Hematopoietic multipotent progenitor cell treated with erythropoietin and hydrocortisone succinate and interleukin-3 and kit ligand, for 17 days (in vitro differentiated cells): Measurements from ENCODE around the gene CSTPP1.

Source experiments
- DNase-seq: peaks from one replicate; pipeline ENCODE4 v3.0.0-alpha.2; 2015; ENCODE audit warnings: low spot score

The CSTPP1 gene, protein sequence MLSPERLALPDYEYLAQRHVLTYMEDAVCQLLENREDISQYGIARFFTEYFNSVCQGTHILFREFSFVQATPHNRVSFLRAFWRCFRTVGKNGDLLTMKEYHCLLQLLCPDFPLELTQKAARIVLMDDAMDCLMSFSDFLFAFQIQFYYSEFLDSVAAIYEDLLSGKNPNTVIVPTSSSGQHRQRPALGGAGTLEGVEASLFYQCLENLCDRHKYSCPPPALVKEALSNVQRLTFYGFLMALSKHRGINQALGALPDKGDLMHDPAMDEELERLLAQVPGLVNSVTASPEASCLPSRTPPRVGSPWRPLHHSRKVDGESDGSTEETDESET

DNA sequence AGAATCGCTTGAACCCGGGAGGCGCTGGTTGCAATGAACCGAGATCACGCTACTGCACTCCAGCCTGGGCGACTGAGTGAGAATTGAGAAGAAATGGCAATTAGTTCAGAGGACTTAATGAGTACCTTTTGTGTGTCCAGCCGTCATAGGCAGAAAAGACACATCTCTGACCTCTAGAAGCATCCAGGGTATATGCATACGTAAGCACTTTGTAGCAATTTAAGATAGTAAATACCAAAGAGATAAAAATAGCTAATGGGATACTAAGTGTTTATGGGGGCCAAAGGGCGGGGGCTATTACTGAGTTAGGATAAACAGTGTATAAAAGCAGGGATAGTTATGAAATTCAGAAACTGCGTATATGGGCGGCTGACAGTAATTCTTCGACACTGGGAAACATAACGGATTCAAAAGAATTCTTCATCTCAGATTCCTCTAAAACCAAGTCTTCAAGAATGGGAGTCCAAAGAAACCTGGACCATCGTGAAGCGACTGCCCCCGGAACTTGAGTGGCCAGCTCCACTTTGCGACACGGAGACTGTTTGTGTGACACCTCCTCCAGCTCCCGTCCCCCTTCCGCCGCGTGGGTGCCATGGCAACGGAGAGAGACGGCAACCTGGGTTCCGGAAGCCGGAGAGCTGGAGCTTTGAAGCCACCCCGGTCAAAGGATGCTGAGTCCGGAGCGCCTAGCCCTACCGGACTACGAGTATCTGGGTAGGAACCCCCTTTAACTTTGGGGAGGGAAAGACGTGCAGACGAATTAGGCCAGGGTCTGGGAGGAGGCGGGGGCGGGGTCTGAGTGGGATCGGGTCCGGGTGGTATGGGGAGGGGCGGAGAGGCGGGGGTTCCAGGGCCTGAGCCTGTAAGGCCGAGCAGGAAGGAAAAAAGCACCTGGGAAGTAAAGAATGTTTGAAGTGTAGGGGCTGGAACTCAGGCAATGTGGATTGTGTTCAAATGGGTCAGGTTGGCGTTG lies at the start of gene CSTPP1:
Gene CSTPP1 (plus strand): TSS at position 624 of the 973 bp plus-strand sequence. CDS start 45 bp downstream, at position 669.
- peak; percentile 83 for DNase-seq

DNA sequence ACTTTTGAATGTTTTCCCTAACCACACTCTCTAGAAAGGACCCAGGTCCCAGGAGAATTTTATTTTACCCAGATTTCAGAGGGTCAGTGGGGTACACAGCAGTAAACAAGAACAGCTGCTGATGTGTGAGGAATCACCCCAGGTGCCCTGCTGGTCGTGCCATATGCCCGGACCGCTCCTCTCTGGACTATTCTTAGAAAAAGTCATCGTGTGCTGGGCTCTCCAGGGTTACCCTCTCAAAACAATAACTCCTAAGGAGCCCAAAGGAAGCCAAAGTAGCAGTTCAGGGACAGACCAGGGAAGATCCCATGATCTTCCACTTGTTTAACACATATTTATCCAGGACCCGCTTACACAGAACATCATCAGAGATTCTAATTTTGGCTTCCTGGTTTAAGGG lies 47.9 kb upstream of the CSTPP1 start:
- no peak for DNase-seq

DNA sequence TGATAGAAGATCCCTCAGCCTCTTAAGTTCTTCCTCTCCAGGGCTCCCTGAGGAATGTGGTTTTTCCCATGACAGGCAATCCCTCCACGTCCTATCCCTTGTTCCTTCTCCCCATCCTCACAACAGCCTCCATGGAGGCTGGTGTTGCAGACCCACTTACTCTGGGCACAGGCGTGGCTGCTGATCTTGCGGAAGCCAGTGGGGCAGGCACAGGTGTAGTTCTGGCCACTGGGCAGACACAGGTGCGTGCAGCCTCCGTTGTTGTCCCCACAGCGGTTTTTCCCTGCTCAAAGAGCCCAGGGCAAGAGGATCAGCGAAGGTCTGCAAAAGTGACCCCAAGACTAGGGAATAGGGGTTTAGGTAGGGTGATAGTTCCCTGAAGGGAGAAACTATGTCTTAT lies 47.3 kb upstream of the CSTPP1 start:
- no peak for DNase-seq

DNA sequence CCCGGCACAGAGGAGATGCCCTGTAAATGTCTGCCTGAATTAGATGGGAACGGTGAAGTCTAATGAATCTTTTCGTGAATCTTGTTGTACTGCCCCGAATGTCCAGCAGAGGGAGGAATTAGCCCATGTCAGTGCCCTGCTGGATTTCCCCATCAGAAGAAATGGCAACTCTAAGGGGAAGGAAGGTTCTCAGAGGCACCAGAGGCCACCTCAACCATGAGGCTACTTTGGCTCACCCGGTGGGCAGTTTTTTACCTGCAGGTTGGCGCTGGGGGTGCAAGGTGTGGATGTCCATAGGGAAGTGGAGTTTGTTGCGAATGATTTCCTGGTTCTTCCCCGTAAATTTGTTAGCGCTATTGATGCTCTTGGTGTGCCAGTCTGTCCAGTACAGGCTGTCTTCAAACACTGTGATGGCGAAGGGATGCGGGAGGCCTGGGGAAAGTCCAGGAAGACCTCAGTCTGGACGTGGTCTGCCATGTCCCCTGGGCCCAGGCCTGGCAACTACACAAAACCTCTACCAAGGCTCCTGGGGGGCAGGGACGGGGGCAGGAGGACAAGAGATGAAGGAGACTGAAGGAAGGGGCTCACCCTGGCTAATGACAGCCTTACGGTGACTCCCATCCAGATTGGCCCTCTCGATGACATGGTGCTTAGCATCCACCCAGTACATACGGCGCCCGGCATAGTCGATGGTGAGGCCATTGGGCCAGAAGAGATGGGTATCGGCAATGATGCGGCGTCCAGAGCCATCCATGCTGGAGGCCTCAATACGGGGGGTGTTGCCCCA lies 46.7 kb upstream of the CSTPP1 start:
- DNase-seq = peak; percentile 67

DNA sequence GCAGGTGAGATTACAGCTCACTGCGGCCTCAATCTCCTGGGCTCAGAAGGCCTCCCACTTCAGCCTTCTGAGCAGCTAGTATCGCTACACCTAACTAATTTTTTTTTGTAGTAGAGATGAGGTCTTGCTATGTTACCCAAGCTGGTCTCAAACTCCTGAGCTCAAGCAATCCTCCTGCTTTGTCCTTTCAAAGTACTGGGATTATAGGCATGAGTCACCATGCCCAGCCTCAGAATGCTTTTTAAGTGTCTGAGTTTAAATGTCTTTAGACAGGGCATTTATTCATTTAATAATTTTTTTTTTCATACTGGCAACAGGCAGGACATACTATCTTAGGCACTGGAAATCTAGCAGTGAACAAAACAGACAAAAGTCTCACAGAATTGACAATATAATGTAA lies 45.9 kb upstream of the CSTPP1 start:
- DNase-seq = no peak

DNA sequence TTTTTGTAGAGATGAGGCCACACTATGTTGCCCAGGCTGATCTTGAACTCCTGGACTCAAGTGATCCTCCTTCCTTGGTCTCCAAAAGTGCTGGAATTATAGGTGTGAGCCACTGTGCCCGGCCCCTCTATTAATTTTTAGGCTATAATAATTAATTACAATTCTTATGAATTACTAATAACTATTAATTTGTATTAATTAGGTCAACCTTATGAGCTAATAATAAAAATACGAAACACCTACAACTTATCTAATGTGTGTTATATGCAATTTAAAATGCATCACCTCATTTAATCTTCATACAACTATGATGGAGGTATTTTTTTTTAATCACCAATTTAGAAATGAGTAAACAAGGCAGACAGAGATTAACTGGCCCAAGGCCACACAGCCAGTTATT lies 44.5 kb upstream of the CSTPP1 start:
- no peak for DNase-seq

DNA sequence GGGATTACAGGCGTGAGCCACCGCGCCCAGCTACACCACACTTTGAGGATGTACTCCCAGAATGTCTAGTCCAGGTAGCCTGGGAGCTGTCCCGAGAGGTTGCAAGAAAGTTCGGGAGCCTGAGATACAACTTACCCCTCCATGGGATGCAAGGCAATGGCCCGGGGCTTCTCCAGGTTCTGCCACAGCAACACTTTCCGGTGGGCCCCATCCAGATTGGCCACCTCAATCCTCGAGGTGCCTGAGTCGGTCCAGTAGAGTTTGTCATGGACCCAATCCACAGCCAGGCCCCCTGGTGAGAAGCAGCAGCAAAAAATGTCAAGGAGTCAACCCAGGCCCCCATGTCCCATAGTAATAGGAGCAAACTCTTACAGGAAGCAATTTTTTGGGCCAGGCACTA lies 43.7 kb upstream of the CSTPP1 start:
- no peak for DNase-seq

DNA sequence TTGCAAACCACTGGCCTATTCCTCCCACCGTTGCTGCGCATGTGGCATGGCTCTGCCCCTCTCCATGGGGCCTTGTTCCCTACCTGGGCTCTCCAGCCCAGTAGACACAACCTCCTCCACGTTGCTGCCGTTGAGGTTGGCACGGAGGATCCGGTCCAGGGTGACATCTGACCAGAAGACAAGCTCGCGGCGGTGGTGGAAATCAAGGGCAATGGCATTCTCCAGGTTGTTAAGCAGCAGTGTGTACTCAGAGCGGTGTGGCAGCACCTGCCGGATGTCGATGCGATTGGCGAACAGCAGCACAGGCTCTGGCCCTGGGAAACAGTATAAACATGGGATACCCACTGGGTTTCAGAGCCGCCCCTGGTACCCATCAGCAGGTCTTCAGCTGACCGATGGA lies 42.1 kb upstream of the CSTPP1 start:
- no peak for DNase-seq

DNA sequence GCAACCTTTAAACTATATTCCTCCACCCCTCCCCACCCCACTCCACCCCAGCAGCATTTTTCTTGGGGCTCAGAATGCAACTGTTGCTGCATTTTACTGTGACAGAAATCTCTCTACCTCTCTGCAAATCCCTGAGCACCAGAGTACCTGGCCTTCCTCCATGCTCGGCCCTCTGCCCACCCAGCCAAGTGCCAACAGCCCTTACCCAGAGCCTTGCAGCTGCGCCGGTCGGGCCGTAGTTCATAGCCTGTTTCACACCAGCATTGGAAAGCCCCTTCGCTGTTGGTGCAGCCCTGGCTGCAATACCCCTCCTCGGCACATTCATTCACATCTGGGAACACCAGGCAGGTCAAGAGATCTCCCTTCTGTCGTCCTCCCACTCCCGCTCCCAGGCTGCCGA lies 41.6 kb upstream of the CSTPP1 start:
- DNase-seq = no peak

DNA sequence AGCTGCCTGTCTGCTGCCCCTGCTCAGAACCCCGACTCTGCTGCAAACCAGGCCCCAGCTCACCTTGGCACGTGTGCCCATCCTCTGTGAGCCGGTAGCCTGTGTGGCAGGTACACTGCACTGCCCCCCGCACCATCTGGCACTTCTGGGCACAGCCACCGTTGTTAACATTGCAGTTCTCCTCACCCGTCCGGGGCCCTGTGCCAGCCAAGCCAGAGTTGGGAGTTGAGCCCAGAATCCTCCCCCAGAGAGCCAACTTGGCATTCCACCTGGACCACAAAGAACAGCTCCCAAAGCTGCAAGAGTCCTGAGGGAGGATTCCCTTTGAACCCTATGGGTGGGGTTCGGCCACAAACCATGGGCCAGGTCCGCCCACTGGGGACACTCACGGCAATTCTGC lies 40.7 kb upstream of the CSTPP1 start:
- no peak for DNase-seq

DNA sequence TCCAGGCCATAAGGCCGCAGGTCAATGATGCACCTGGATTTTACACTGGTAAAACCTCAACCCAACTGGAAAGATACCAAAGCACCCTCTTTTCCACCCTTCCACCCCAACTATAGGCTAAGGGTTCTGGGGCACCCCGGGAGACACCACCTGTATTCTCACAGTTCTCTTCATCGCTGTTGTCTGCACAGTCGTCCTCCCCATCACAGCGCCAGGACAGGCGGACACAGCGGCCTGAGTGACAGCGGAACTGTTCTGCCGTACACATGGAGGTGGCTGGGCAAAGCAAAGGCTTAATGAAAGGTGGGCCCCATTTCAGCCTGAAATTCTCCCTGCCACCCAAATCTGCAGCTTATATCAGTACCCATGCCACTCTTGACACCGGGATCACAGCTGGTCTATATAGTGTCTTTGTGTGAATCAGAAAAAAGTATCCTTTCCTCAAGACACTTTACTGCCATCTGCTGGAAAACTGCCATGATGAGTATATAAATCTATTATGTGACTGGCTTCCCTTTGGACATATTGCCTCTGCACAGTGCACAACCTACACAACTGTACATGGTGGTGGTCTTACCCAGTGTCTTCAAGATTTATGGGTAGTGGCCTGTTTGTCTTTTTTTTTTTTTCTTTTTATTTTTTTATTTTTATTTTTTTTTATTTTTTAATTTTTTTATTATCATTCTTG lies 39.7 kb upstream of the CSTPP1 start:
- DNase-seq = peak; percentile 24

DNA sequence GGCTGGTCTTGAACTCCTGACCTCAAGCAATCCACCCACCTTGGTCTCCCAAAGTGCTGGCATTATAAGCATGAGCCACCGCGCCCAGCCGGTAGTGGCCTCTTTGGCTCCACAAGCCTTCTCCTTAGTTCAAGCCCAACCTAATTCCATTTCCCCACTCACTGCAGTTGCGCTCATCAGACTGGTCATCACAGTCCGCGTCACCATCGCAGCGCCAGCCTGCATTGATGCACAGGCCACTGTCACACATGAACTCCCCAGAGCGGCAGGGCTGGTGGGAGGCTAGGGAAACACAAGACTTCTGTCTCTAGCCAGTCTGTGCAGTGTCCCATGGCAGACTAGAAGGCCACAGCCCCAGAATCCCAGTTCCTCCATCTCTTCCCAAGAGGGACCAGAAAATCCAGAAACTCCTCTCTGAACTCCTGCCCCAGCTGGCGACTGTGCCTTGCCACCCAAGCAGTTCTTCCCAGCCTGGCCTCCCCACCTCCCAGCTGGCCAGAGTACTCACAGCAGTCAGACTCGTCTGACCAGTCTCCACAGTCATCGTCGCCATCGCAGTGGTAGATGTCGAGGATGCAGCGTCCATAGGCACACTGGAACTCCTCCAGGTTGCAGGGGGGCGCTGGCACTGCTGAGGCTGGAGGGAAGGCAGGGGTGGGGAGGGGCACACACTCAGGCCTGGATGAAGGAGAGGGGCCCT lies 38.0 kb upstream of the CSTPP1 start:
- DNase-seq = no peak

DNA sequence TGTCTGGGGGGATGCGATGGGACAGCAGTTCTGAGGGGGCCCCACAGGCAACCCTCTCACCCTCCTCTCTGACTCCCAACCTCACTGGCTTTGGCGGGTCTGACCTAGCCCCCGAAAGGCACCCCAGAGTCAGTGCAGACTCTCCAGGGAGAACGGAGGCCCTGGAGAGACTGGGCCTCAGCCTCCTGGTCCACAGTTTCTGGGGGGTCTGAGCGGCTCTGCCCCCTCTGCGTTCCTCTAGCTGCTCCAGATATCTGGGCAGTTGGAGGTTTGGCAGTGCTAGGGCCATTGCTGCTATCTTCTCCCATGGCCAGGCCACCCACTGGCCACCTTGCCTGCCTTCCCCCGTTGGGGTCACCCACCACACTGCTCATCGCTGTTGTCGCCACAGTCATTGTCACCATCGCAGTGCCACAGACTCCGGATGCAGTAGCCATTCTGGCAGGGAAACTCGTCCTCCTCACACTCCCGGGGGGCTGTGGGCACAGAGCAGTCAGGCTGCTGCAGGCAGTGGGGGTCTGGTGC lies 37.0 kb upstream of the CSTPP1 start:
- no peak for DNase-seq

DNA sequence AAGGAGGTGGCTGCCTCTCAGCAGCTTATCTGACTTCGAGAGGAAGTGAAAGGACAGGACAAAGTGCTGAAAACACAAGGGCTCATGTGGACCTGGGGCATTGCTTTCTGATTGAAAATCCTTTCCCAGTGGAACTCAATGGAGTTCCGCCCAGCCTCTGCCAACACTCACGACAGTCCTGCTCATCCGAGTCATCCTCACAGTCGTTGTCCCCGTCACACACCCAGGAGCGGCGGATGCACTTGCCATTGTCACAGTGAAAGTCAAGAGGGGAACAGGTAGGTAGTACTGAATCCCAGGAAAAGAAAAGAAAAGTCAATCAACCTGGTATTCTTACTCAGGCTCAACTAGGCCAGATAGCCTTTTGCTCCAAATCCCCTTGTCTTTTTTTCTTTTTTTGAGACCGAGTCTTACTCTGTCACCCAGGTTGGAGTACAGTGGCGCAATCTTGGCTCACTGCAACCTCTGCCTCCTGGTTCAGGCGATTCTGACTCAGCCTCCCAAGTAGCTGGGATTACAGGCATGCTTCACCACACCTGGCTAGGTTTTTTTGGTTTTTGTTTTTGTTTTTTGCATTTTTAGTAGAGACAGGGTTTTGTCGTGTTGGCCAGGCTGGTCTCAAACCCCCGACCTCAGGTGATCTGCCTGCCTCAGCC lies 36.3 kb upstream of the CSTPP1 start:
- no peak for DNase-seq

DNA sequence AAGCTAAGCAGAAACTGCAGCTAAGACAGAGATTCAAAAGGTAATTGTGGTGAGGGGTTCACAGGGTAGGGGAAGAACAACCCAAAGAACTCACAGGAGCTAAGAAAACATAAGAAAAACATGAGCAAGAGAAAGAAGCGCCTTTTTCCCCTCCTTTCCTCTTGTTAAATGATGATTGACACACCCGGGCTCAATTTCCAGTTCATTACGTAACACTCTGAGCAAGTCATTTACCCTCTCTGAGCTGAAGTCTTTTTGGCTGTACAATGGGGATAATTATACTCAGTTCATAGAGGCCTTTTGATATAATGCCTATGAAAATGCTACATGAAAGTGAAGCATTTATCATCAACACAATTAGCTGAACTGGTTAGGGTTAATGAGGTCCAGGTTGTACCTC lies 35.4 kb upstream of the CSTPP1 start:
- no peak for DNase-seq

DNA sequence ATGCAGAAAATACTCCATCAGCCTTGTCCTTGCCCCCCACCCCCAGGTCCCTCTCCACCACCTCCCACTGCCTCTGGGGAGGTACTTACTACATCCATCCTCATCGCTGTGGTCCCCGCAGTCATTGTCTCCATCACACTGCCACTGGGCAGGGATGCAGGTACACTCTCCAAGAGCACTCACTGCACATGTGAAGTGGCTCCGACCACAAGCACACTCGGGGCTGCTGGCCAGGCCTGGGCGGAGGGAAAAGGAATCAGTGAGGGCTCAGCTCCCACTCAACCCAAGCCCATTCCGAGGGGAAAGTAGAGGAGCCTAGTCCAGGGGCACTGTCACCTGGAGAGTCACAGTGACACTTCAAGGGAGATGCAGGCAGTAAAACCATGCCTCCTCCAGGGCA lies 33.9 kb upstream of the CSTPP1 start:
- DNase-seq = no peak

DNA sequence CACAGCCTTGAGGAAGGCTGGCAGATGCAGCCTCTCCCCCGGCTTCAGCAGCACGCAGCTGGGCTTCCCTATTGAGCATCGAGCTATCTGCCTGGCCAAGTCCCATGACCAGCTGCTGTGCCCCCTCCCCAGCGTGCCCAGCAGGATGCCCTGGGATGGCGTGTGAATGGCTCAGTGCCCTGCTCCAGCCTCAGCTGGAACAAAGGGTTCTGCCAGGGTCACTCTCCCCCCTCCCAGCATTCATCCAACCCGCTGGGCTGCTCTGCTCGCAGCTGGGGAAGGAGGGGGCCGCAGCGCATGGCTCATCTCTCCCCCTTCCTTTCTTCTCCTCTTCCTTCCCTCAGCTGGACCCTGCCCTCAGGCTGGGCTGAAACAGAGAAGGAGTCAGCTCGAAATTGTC lies 32.7 kb upstream of the CSTPP1 start:
- no peak for DNase-seq

DNA sequence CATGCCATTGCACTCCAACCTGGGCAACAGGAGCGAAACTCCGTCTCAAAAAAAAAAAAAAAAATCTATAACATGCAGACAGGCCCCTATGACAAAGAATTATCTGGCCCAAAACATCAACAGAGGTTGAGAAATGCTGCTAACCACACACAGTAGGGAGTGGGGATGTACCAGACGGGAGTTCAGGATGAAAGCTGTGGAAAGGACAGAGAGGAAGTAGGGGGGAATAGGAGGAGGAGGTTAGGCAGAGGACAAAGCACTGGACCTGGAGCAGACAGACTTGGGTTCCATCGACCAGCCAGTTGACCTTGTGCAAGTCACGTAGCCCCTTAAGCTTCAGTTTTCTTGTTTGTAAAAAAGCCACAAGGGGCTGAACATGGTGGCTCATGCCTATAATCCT lies 30.8 kb upstream of the CSTPP1 start:
- DNase-seq = no peak

DNA sequence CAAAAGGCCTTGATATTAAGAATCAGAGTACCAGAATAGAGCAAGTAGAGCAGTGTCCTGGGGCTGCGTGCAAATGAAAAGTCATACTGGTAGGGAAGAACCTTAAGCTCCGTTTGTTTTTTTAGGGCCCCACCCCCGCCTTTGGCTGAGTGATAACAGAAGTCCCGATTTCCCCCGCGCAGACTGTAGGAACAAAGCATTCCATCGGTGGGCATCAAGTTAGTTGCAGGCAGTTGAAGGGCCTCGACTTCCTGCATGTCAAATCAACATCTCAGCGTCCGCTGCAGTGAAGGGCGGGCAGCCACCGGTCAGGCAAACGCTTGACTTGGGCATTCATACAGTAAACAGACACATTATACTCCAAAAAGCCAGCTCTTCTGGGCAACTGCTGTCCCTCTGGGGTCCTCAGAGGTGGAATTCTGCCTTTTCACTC lies 29.9 kb upstream of the CSTPP1 start:
- DNase-seq = no peak

DNA sequence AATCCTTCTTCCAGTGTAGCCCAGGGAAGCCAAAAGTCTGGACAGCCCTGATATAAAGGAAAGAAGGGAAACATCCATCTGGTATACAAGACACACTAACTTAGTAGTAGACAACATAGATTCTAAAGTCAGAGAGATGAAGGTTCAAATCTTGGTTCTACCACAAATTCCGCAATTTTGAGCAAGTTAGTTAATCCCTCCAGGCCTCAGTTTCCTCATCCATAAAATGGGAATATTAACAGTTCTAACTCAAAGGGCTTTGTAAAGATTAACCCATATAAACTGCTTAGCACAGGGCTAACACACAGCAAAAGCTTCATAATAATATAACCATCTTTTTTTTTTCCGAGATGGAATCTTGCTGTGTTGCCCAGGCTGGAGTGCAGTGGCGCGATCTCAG lies 29.0 kb upstream of the CSTPP1 start:
- DNase-seq = no peak
